A549 treated with dexamethasone at 1 μM for 4 hours (cell line): ENCODE results near the gene FUT4. TPM values are rescaled to one million over a fixed set of nuclear protein-coding genes. Genes with fewer than 3 reads are reported as not detected.

ENCODE experiments used
- total RNA-seq: library from RNA; stranded (reverse); fragments of 200-300 nt; extraction: Qiagen RNA extraction; gene quantifications from 5 replicates; pipeline ENCODE4 v1.2.3, GENCODE V29; 2022

Gene FUT4
- 2.4 to 3.0 TPM (median 2.9 TPM) in 5 replicates for total RNA-seq

GRCh38 chr11:94543695-94544645 is at the start of gene FUT4:
Gene FUT4 (plus strand): TSS chr11:94543921. CDS start chr11:94544134, 213 bp downstream.

GRCh38 chr11:94511932-94512781 is 31.6 kb upstream of the FUT4 start, which contains the start of gene C11orf97:
Gene C11orf97 (plus strand): TSS chr11:94512461. CDS start chr11:94512529, 68 bp downstream.

GRCh38 chr11:94567181-94567670 is 23.5 kb downstream of the FUT4 start, which contains the start of gene PIWIL4:
Gene PIWIL4 (plus strand): TSS chr11:94567368. CDS start chr11:94567519, 151 bp downstream.

Other genes with a start within 250 kb of the FUT4 start
- gene IZUMO1R, start 239.3 kb upstream of the FUT4 start, total RNA-seq, result not detected in 5 replicates
- gene GPR83, start 142.5 kb upstream of the FUT4 start, total RNA-seq, result 0.07 to 0.17 TPM (median 0.13 TPM) in 5 replicates
- gene MRE11, start 50.1 kb upstream of the FUT4 start, total RNA-seq, result 14.3 to 18.4 TPM (median 17.9 TPM) in 5 replicates
- gene ANKRD49, start 49.9 kb upstream of the FUT4 start, total RNA-seq, result 5.3 to 7.5 TPM (median 6.7 TPM) in 5 replicates
- not detected in 5 replicates for gene C11orf97, start 31.5 kb upstream of the FUT4 start, total RNA-seq
- 0.12 to 0.31 TPM (median 0.14 TPM) in 5 replicates for gene PIWIL4, start 23.4 kb downstream of the FUT4 start, total RNA-seq
- gene AMOTL1, start 224.4 kb downstream of the FUT4 start, total RNA-seq, result 6.4 to 11.6 TPM (median 8.9 TPM) in 5 replicates